Stimulated activated CD4-positive, alpha-beta T cell treated with anti-CD3 and anti-CD28 coated beads, Interleukin-2, amount 100 ng/mL, for 24 hours (primary cell): ENCODE results near the gene EIF2D.

Experiments
- DNase-seq, 2 donors: peaks; one replicate each; pipeline ENCODE4 v3.0.0-alpha.2; 2020

EIF2D gene

GRCh38 chr1:206586501-206587445, 25.5 kb downstream of the EIF2D start:
- peak in 1 of 2 donors; percentile 16 for DNase-seq

GRCh38 chr1:206584683-206585082, 27.6 kb downstream of the EIF2D start:
- no peak for DNase-seq

- peak; percentile 88 to 94 for DNase-seq
These were observed 28.3 kb downstream of the EIF2D start for GRCh38 chr1:206583707-206584648.

- peak; percentile 57 to 66 for DNase-seq
These were observed 29.1 kb downstream of the EIF2D start for GRCh38 chr1:206582971-206583706.

GRCh38 chr1:206582537-206582936, 29.7 kb downstream of the EIF2D start:
- DNase-seq: peak in 1 of 2 donors; percentile 18

GRCh38 chr1:206581571-206581981, 30.7 kb downstream of the EIF2D start:
- peak; percentile 69 to 70 for DNase-seq

- peak in 1 of 2 donors; percentile 19 for DNase-seq
These were observed 31.2 kb downstream of the EIF2D start for GRCh38 chr1:206581114-206581497.

- peak in 1 of 2 donors; percentile 37 for DNase-seq
These were observed 31.7 kb downstream of the EIF2D start for GRCh38 chr1:206580438-206581113.

GRCh38 chr1:206579747-206580437, 32.4 kb downstream of the EIF2D start:
- peak; percentile 82 to 90 for DNase-seq

- DNase-seq: no peak
These were observed 33.3 kb downstream of the EIF2D start for GRCh38 chr1:206578978-206579374.

GRCh38 chr1:206578068-206578977, 33.9 kb downstream of the EIF2D start:
- no peak for DNase-seq

GRCh38 chr1:206577626-206578025, 34.6 kb downstream of the EIF2D start:
- DNase-seq: peak in 1 of 2 donors; percentile 13

GRCh38 chr1:206575894-206576737, 36.1 kb downstream of the EIF2D start:
- no peak for DNase-seq

GRCh38 chr1:206575165-206575893, 36.9 kb downstream of the EIF2D start:
- peak in 1 of 2 donors; percentile 28 for DNase-seq

- no peak for DNase-seq
These were observed 38.5 kb downstream of the EIF2D start for GRCh38 chr1:206573762-206574161.

GRCh38 chr1:206573319-206573718, 38.9 kb downstream of the EIF2D start:
- no peak for DNase-seq

GRCh38 chr1:206572835-206573234, 39.4 kb downstream of the EIF2D start:
- DNase-seq: no peak

- no peak for DNase-seq
These were observed 41.7 kb downstream of the EIF2D start for GRCh38 chr1:206570529-206570928.

GRCh38 chr1:206569556-206569955, 42.7 kb downstream of the EIF2D start:
- no peak for DNase-seq
